HS-5 (cell line): ENCODE results near the gene CRABP2.
A peak's percentile ranks its signal among the peaks of the same experiment; 100 is the strongest.

Source experiments
- DNase-seq: peaks from one replicate; pipeline ENCODE4 v3.0.0-alpha.2; 2012; ENCODE audit warnings: low read depth

The CRABP2 gene

DNA sequence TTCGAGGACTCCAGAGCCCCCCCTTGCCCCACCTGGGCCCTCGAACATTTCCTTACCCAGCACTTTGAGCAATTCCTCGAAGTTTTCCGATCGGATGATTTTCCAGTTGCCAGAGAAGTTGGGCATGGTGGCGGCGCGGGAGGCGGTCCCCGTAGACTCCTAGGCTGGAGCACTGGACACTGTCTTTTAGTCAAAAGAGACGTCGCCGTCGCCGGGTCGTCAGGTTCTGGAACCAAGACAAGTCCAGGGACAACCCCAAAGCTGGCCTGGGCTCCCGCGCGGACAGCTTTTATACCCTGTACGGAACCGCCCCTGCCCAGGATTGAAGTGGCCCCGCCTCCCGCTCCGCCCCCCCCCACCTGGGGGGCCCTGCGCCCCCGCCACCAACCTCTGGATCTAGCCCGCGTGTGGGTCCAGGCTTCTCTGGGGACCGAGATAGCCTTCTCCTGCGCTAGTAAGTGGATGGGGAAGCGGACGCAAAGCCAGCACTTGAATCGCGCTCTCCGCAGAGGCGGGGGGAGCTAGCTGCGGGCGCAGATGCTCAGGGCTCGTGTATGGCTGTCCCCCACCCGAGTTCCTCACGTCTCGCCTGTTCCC, at the start of gene CRABP2:
CRABP2 (minus strand) TSS at position 263 of the 597 bp plus-strand sequence; CDS start at position 126, 137 bp downstream.
- DNase-seq: no peak

GRCh38 chr1:156754219-156754618, 48.8 kb upstream of the CRABP2 start:
- DNase-seq: no peak

- DNase-seq: no peak
Observed at GRCh38 chr1:156752843-156753482, 47.6 kb upstream of the CRABP2 start.

- DNase-seq: peak; percentile 77
Observed at GRCh38 chr1:156751757-156752481, 46.5 kb upstream of the CRABP2 start.

- DNase-seq: no peak
Observed at GRCh38 chr1:156751451-156751756, 46.0 kb upstream of the CRABP2 start, which contains the start of gene HDGF. HDGF (minus strand) TSS chr1:156751675; CDS start chr1:156751429, 246 bp downstream.

DNA sequence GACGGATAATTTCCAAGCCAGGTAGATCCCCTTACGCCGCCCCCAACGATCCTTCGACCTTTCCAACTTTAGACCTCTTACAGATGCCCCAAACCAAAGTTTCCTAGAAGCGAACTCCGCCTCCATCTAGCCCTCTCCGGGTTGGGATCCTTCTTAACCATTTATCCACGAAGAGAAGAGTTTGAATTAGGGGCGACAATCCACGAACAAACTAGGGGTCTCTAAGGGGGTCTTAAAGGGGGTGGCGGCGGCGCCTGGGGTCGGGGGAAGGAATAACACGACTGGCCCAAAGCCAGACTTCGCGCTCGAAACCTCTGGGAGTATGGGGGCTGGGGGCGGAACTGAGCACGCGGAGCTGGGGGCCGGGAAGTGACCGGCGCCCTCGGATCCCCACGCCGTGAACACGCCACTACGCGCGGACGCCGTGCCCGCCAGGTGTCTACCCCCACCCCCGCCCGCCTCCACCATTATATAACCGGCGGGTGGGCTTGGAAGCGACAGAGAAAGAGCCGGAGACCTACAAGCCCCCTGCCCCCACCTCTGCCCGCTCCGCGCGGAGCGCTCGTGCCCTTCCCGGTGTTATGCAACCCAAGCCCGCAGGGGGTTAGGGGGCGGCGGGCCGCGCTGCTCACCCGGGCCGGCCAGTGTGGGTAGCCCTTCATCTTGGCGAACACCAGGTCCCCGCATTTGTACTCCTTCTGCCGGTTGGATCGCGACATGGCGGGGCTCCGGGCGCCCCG, 45.5 kb upstream of the CRABP2 start:
- no peak for DNase-seq

GRCh38 chr1:156750191-156750672, 44.8 kb upstream of the CRABP2 start:
- no peak for DNase-seq

DNA sequence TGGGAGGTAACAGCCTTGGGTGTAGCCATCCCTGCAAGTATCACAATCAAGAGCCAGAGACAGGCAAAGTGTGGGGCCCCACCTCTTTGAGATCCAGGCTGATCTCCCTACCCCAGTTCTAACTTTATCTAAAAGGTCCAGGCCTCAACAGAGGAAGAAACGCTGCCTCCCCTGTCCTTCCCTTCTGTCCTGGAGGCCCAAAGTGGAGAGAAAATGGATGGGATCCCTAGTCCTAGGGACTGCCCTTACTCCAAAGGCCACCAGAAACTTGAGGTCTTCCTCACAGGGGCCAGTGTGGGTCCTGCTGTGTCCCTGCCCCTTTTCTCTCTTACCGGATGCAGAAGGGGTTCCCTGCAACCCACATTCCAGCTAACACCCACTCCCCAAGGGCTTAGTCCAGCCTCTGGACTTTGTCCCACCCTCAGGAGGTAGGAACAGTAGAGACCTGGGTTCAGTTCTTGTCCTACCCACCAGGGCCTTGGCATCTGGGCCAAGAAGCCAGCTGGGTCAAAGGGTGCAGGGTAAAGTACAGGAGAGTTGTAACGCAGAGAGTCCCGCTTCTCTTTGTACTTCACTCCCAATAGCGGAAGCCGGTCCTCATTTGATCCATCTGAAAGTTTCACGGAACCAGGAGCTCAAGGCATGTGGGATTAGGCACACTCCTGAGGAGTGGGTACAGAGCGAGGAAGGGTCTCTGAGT, 44.2 kb upstream of the CRABP2 start:
- no peak for DNase-seq

GRCh38 chr1:156748670-156749418, 43.5 kb upstream of the CRABP2 start:
- DNase-seq: no peak

- no peak for DNase-seq
Observed at GRCh38 chr1:156747742-156748669, 42.6 kb upstream of the CRABP2 start.

DNA sequence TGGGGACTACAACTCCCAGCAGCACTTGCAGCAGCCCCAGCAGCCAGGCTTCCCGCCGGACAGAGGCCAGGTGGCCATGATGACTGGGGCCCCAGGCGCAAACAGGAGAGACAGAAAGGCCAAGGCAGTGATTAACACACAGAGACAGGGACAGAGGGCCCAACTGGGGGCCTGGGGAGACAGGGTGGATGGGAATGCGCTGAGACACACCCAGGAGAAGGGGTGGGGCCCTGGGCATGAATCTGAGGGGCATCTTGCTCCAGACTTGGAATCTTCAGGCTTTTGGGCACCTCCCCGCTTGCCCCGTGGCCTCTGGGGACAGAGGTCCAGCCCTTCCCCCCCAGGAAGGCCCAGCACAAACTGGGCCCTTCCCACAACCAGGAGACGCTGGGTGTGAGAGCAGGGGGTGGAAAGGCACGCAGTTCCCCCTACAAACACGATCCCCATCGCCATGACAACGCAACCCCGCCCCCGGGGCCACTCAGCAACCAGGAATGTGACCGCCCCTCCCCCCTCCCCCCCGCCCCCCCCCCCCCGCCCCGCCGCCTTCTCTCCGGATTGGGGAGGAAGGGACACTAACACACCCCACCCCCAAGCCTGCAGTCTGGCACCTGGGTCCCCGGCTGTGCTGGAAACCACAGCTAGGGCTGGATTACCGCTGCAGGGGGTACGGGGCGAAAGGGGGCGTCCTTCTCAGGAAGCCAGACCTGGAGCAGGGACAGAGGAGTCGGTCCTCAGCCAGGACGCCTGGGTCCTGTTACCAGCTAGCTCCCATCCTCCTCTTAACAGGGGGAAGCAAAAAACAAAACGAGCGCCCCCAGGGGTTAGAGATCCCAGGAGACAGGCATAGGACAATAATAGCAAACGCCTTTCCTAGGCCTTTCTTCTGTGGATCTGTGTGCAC, 41.6 kb upstream of the CRABP2 start:
- DNase-seq: peak; percentile 86

GRCh38 chr1:156746406-156746727, 41.0 kb upstream of the CRABP2 start:
- DNase-seq: no peak

DNA sequence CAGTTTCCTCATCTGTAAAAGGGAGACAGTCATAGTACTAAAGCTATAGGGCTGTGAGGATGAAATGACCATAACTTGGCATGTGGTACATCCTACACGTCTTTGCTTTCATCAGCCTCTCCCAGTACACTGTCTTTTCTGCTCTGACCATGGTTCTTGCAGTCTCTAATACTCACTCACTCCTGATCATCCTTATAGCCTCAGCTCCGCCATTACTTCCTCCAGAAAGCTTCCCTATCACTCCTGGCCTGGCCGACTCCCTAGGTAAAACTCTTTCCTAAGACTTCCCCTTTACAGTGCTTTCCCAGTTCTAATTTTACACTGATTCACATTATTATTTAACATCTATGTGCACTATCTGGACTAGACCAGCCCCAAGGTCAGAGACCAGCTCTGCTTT, 40.5 kb upstream of the CRABP2 start:
- DNase-seq: no peak

DNA sequence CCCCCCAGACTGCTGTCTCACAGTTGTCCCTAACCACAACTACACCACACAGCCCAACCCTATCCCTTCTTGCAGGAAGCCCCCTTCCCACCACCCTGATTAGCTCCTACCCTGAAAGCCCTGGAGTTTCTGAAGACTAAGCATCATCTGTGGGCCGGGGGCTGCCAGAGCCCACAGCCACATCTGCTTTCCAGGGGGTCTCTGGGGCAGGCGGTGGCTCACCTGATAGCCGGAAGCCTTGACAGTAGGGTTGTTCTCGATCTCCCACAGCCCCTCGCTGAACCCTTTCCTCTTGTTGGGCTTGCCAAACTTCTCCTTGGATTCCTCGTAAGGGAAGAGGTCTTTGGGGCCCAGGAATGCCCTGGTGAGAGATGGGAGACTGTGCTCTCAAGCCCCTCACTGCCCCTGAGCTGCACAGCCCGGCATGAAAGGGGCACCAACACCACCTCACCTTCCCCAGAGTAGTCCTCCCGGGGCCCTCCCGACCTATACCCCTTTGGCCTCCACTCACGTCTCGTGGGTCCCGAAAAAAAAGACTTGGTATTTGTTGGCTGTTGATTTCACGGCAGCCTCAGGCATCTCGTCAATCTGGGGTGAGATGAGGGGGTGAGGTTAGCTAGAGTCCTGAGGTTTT, 39.5 kb upstream of the CRABP2 start:
- DNase-seq: no peak

DNA sequence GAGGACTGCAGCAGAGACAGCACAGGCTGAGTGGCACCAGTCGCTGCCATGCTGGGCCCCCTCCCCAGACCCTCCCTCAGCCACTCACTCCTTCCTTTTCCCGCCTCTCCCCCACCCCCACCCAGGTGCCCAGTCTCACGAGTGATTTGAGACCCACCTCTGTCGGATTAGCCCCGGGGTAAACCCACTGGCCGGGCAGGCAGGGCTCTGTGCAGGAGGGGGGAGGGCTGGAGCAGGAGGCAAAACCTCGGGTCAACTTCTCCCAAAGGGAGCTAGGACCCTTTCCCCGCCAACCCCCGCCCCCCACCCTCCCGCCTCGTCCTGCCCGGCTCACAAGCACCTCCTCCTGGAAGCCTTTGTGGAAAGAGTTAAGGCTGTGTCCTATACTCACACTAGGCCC, 39.0 kb upstream of the CRABP2 start:
- no peak for DNase-seq

- no peak for DNase-seq
Observed at GRCh38 chr1:156743367-156744302, 38.3 kb upstream of the CRABP2 start.

GRCh38 chr1:156742801-156743200, 37.4 kb upstream of the CRABP2 start:
- DNase-seq: no peak

- no peak for DNase-seq
Observed at GRCh38 chr1:156742017-156742416, 36.6 kb upstream of the CRABP2 start.
